ENCODE measurements around the gene LMNA. TPM values are rescaled to one million over a fixed set of nuclear protein-coding genes. Genes with fewer than 3 reads are reported as not detected.

LMNA gene
- total RNA-seq, 1 donor from 2014 or later = 20.5 TPM

- Histone ChIP-seq H3K4me2 (peak overlapping the region; percentile 97), H3K9ac (no peak overlapping the region), H4K20me1 (ENCODE audit: low read depth) (peaks cover 85% of the 10 kb centered on the region), H3K27me3 (no peaks in the 10 kb centered on the region), H3K4me3 (peak overlapping the region; percentile 99), H3F3A (ENCODE audit: low read depth) (peaks cover 94% of the 10 kb centered on the region), H3K36me3 (no peaks in the 10 kb centered on the region), H3K79me2 (ENCODE audit: low read depth) (peaks cover 98% of the 10 kb centered on the region), H3K9me3 (ENCODE audit: low read depth) (no peaks in the 10 kb centered on the region), H3K4me1 (peaks cover 71% of the 10 kb centered on the region), H2AFZ (replicated peaks) (no peak overlapping the region), H3K27ac (peak overlapping the region; percentile 76)
- Mint-ChIP-seq H3K36me3 (peaks cover 37% of the 10 kb centered on the region), H3K27me3 (ENCODE audit: insufficient read depth, low read depth) (peaks cover 9% of the 10 kb centered on the region), H3K27ac (no peak overlapping the region), H3K4me1 (peaks cover 72% of the 10 kb centered on the region), H3K9me3 (no peaks in the 10 kb centered on the region), H3K4me3 (peak overlapping the region; percentile 99)
- peak; percentile 29 for DNase-seq (ENCODE audit: low spot score)
- TF ChIP-seq EZH2 (IDR thresholded peaks at IDR 0.05) = no peak
Measured at GRCh38 chr1:156077430-156077760, 37.1 kb upstream of the LMNA start.

GRCh38 chr1:156078728-156079127 lies 35.8 kb upstream of the LMNA start:
- Histone ChIP-seq H3K27ac (peak overlapping the region; percentile 76), H3K4me3 (peak overlapping the region; percentile 99), H3K4me1 (peaks cover 60% of the 10 kb centered on the region), H3K36me3 (no peaks in the 10 kb centered on the region), H3F3A (ENCODE audit: low read depth) (peaks cover 94% of the 10 kb centered on the region), H3K79me2 (ENCODE audit: low read depth) (peaks cover 93% of the 10 kb centered on the region), H3K9ac (peak overlapping the region; percentile 40), H2AFZ (replicated peaks) (no peak overlapping the region), H3K4me2 (peak overlapping the region; percentile 97), H4K20me1 (ENCODE audit: low read depth) (peaks cover 80% of the 10 kb centered on the region), H3K9me3 (ENCODE audit: low read depth) (no peaks in the 10 kb centered on the region), H3K27me3 (no peaks in the 10 kb centered on the region)
- TF ChIP-seq EZH2 (IDR thresholded peaks at IDR 0.05) (no peak), CTCF (IDR thresholded peaks at IDR 0.05) (no peak), EZH2phosphoT487 (IDR thresholded peaks at IDR 0.05) (no peak)
- DNase-seq (ENCODE audit: low spot score) = no peak
- Mint-ChIP-seq H3K27ac (peak overlapping the region; percentile 1), H3K9me3 (no peaks in the 10 kb centered on the region), H3K4me1 (peaks cover 65% of the 10 kb centered on the region), H3K27me3 (ENCODE audit: insufficient read depth, low read depth) (peaks cover 7% of the 10 kb centered on the region), H3K4me3 (peak overlapping the region; percentile 99), H3K36me3 (peaks cover 29% of the 10 kb centered on the region)

- Histone ChIP-seq H4K20me1 (ENCODE audit: low read depth) (peaks cover 81% of the 10 kb centered on the region), H3K9ac (peak overlapping the region; percentile 94)
Measured at GRCh38 chr1:156079762-156080161, 34.7 kb upstream of the LMNA start.

More at GRCh38 chr1:156079762-156080161, 34.7 kb upstream of the LMNA start:
- DNase-seq (ENCODE audit: low spot score) = no peak
- Histone ChIP-seq H2AFZ (replicated peaks) (no peak overlapping the region), H3K36me3 (no peaks in the 10 kb centered on the region), H3K9me3 (ENCODE audit: low read depth) (no peaks in the 10 kb centered on the region), H3K4me2 (peak overlapping the region; percentile 97), H3F3A (ENCODE audit: low read depth) (peaks cover 94% of the 10 kb centered on the region), H3K4me1 (peaks cover 61% of the 10 kb centered on the region), H3K4me3 (peak overlapping the region; percentile 99), H3K79me2 (ENCODE audit: low read depth) (peaks cover 93% of the 10 kb centered on the region), H3K27me3 (no peaks in the 10 kb centered on the region), H3K27ac (no peak overlapping the region)
- peaks cover 9% of the 10 kb centered on the region for H3K27me3 Mint-ChIP-seq (ENCODE audit: insufficient read depth, low read depth)
- H3K36me3 Mint-ChIP-seq = peaks cover 31% of the 10 kb centered on the region
- H3K4me1 Mint-ChIP-seq = peaks cover 67% of the 10 kb centered on the region
- TF ChIP-seq CTCF (IDR thresholded peaks at IDR 0.05) (no peak), EZH2phosphoT487 (IDR thresholded peaks at IDR 0.05) (no peak), EZH2 (IDR thresholded peaks at IDR 0.05) (no peak)
- H3K27ac Mint-ChIP-seq = peak overlapping the region; percentile 57
- no peaks in the 10 kb centered on the region for H3K9me3 Mint-ChIP-seq
- peak overlapping the region; percentile 99 for H3K4me3 Mint-ChIP-seq
